Measurements from ENCODE around the gene AUTS2.

- TF ChIP-seq CTCF (IDR thresholded peaks at IDR 0.05; ENCODE audit: insufficient read depth, low read length, poor library complexity, severe bottlenecking) (no peak), EZH2phosphoT487 (conservative IDR thresholded peaks at IDR 0.05; ENCODE audit: low read length) (no peak)
Observed at GRCh38 chr7:70620333-70621055, 1022.2 kb downstream of the AUTS2 start.

All from SU-DHL-6 (cell line).